Panc1 (cell line): ENCODE measurements around the gene ZW10. TPM values are rescaled to one million over a fixed set of nuclear protein-coding genes. Genes with fewer than 3 reads are reported as not detected.
"Not testable (repeated sequence)": the region's sequence is repeated elsewhere in the genome, so short reads cannot be mapped to it uniquely, and the experiment has no call there.

Experiments used
- ATAC-seq: fragments of 200-7000 bp; cut with Tn5 transposase; 2 replicates; pipeline ENCODE4 v1.9.1; 2020; ENCODE audit warnings: mild to moderate bottlenecking, moderate library complexity
- BruUV-seq: library from RNA; stranded (reverse); fragments of 400-500 nt; replicated peaks from 2 replicates; lab custom pipeline; 2021; lab: Mats Ljungman, UMichigan
- CTCF ChIA-PET: fragments of 300-600 bp; sonication (Branson Sonifier 250); formaldehyde crosslinking; loops from one replicate; lab custom pipeline; 2022; ENCODE audit warnings: antibody characterized with exemption; lab: Charles Lee
- POLR2A ChIA-PET: fragments of 300-600 bp; sonication (Branson Sonifier 250); formaldehyde crosslinking; loops from one replicate; lab custom pipeline; 2022; ENCODE audit warnings: antibody characterized with exemption; lab: Charles Lee
- DNase-seq: peaks from one replicate; pipeline ENCODE4 v3.0.0-alpha.2; 2010; ENCODE audit warnings: low read depth, low spot score
- H3K27ac ChIP-seq: 2 replicates; pipeline ENCODE4 v1.5.1; 2011; ENCODE audit warnings: mild to moderate bottlenecking, low read length, inconsistent platforms
- H3K27me3 ChIP-seq: fragments of 200-500 bp; sonication (Bioruptor generic); 2 replicates; pipeline ENCODE4 v1.6.0; 2014; ENCODE audit warnings: low read length, inconsistent platforms; ENCODE audit not compliant: control insufficient read depth, insufficient read depth
- H3K36me3 ChIP-seq: fragments of 200-500 bp; sonication (Bioruptor generic); 2 replicates; pipeline ENCODE4 v1.5.1; 2014; ENCODE audit warnings: inconsistent platforms, mild to moderate bottlenecking, low read length, moderate library complexity; ENCODE audit not compliant: control insufficient read depth, insufficient read depth
- H3K4me1 ChIP-seq: 2 replicates; pipeline ENCODE4 v1.5.1; 2011; ENCODE audit warnings: inconsistent platforms, mild to moderate bottlenecking, low read length, moderate library complexity; ENCODE audit not compliant: control insufficient read depth, insufficient read depth
- H3K4me3 ChIP-seq, 2 experiments: 2 replicates each; pipeline ENCODE4 v1.5.1; 2011 to 2012; ENCODE audit warnings: low read depth in 2 of 2, low read length in 2 of 2, mild to moderate bottlenecking in 2 of 2, inconsistent platforms in 1 of 2, moderate library complexity in 1 of 2
- H3K9me3 ChIP-seq: fragments of 200-500 bp; sonication (Bioruptor generic); 2 replicates; pipeline ENCODE4 v1.5.1; 2014; ENCODE audit warnings: low read depth, mild to moderate bottlenecking, inconsistent platforms, low read length, moderate library complexity; ENCODE audit not compliant: control insufficient read depth, insufficient read depth
- CTCF ChIP-seq: fragments of 450-650 bp; IDR thresholded peaks from 2 replicates; pipeline ENCODE4 v1.5.1; 2017; ENCODE audit warnings: mild to moderate bottlenecking
- POLR2AphosphoS5 ChIP-seq: IDR thresholded peaks from 2 replicates; pipeline ENCODE4 v1.6.1; 2012; ENCODE audit warnings: mild to moderate bottlenecking, low read depth, low read length, moderate library complexity
- REST ChIP-seq, 2 experiments: IDR thresholded peaks; 2 replicates each; pipeline ENCODE4 v1.6.1; 2011 to 2012; ENCODE audit warnings: low read depth in 2 of 2, control low read depth in 1 of 2, low read length in 1 of 2, mild to moderate bottlenecking in 1 of 2, moderate library complexity in 1 of 2; ENCODE audit not compliant: insufficient read depth in 1 of 2
- SIN3A ChIP-seq: IDR thresholded peaks from 2 replicates; pipeline ENCODE4 v1.6.1; 2012; ENCODE audit warnings: low read depth, mild to moderate bottlenecking, low read length, moderate library complexity, borderline replicate concordance; ENCODE audit not compliant: insufficient read depth
- TCF7L2 ChIP-seq: IDR thresholded peaks from 2 replicates; pipeline ENCODE4 v1.6.1; 2011; ENCODE audit warnings: mild to moderate bottlenecking, low read depth, low read length, inconsistent platforms
- in situ Hi-C: cut with HindIII; loops from 2 replicates; pipeline ENCODE4 v1.10.0; 2016; ENCODE audit warnings: low sequenced_read_pairs, low pct_unique_long_range_greater_than_20kb
- intact Hi-C: fragments of 100-400 bp; cut with micrococcal nuclease; formaldehyde crosslinking; loops from one replicate; pipeline ENCODE4 v1.10.0; 2022; ENCODE audit not compliant: unreplicated experiment
- total RNA-seq: library from RNA; stranded (reverse); gene quantifications from one replicate; pipeline ENCODE4 v1.2.1, GENCODE V29; 2021; ENCODE audit not compliant: unreplicated experiment

The ZW10 gene
- total RNA-seq, 1 experiment from 2014 or later = 31.5 TPM

GRCh38 chr11:113720478-113720877, 53.0 kb downstream of the ZW10 start:
- intact Hi-C loops, H3K27ac ChIP-seq, H3K9me3 ChIP-seq, BruUV-seq, DNase-seq, H3K4me1 ChIP-seq, CTCF ChIA-PET, POLR2A ChIA-PET, H3K27me3 ChIP-seq, ATAC-seq, H3K4me3 ChIP-seq, H3K36me3 ChIP-seq, in situ Hi-C loops: not testable (repeated sequence)

GRCh38 chr11:113715882-113716625, 57.4 kb downstream of the ZW10 start:
- Histone ChIP-seq H3K4me3 (no peak overlapping the region), H3K27me3 (no peaks in the 10 kb centered on the region), H3K9me3 (no peaks in the 10 kb centered on the region), H3K4me1 (no peaks in the 10 kb centered on the region), H3K27ac (no peak overlapping the region), H3K36me3 (no peaks in the 10 kb centered on the region)
- in situ Hi-C loops (no loop called here), intact Hi-C loops (no loop called here)
- no peak for TF ChIP-seq CTCF
- BruUV-seq = no TSS peak
- ATAC-seq (no peak), DNase-seq (no peak)
- CTCF ChIA-PET = no interaction called here
- POLR2A ChIA-PET = no interaction called here

GRCh38 chr11:113715273-113715672, 58.2 kb downstream of the ZW10 start:
- BruUV-seq = no TSS peak
- in situ Hi-C loops = no loop called here
- TF ChIP-seq REST (IDR thresholded peaks at IDR 0.05; ENCODE audit: insufficient read depth in 1 of 2, low read depth in 2 of 2, low read length in 1 of 2) = no peak
- no peak for TF ChIP-seq CTCF
- no peak for TF ChIP-seq SIN3A
- TF ChIP-seq POLR2AphosphoS5 = no peak
- TF ChIP-seq TCF7L2 = no peak
- H3K36me3 ChIP-seq = no peaks in the 10 kb centered on the region
- no peak overlapping the region for H3K27ac ChIP-seq
- no peak for ATAC-seq
- no peak for DNase-seq
- H3K4me1 ChIP-seq = no peaks in the 10 kb centered on the region
- no peak overlapping the region for H3K4me3 ChIP-seq
- intact Hi-C loops = no loop called here
- H3K27me3 ChIP-seq = no peaks in the 10 kb centered on the region
- no peaks in the 10 kb centered on the region; the same call in 1 of the 2 replicates for H3K9me3 ChIP-seq
- ChIA-PET POLR2A (no interaction called here), CTCF (no interaction called here)
